ENCODE data around the gene ALDH8A1.

- TF ChIP-seq CTCF (IDR thresholded peaks at IDR 0.05) (no peak), EP300 (IDR thresholded peaks at IDR 0.05) (no peak), POLR2A (IDR thresholded peaks at IDR 0.05) (no peak)
Observed at GRCh38 chr6:134937426-134937825, 12.5 kb downstream of the ALDH8A1 start.
